A549 (cell line): ENCODE results near the gene IDH2. TPM values are rescaled to one million over a fixed set of nuclear protein-coding genes. Genes with fewer than 3 reads are reported as not detected.

Source experiments
- ATAC-seq, 2 experiments: fragments of 200-7000 bp in 1 of 2; fragments of >200 bp in 1 of 2; cut with Nextera tagmentation in 1 of 2; cut with Tn5 transposase in 1 of 2; 3 replicates each; pipeline versions ENCODE4 v1.8.0 to v1.9.1; 2018 to 2020; ENCODE audit warnings: mild to moderate bottlenecking in 1 of 2, moderate library complexity in 1 of 2
- CTCF ChIA-PET: fragments of 300-600 bp; sonication (Branson Sonifier 250); formaldehyde crosslinking; extraction: SDS; loops from one replicate; lab custom pipeline; 2021; ENCODE audit warnings: antibody characterized with exemption, inconsistent platforms; lab: Yijun Ruan, JAX
- POLR2A ChIA-PET: fragments of 350-600 bp; formaldehyde crosslinking; extraction: SDS; loops from one replicate; lab custom pipeline; 2021; ENCODE audit warnings: antibody characterized with exemption, inconsistent platforms; lab: Yijun Ruan, JAX
- DNase-seq, 2 experiments: peaks; one replicate each; pipeline versions ENCODE4 v3.0.0 to v3.0.0-alpha.2; 2011 to 2016; ENCODE audit warnings: low read depth in 1 of 2, low spot score in 1 of 2
- FAIRE-seq: peaks from 2 replicates; lab custom pipeline; 2011; peaks lifted over from hg19 to GRCh38; lab: Jason Lieb, UNC
- H3K27ac ChIP-seq, 2 experiments: fragments of >200 bp; sonication (Bioruptor Twin); formaldehyde crosslinking; 3 replicates each; pipeline ENCODE4 v1.5.1; 2016 to 2017
- H3K4me1 ChIP-seq: fragments of >200 bp; sonication (Bioruptor Twin); formaldehyde crosslinking; 3 replicates; pipeline ENCODE4 v1.6.1; 2016
- H3K4me2 ChIP-seq: fragments of >200 bp; sonication (Bioruptor Twin); formaldehyde crosslinking; 3 replicates; pipeline ENCODE4 v1.6.1; 2016
- H3K4me3 ChIP-seq: fragments of >200 bp; sonication (Bioruptor Twin); formaldehyde crosslinking; 3 replicates; pipeline ENCODE4 v1.5.1; 2016
- H3K9me3 ChIP-seq: fragments of >200 bp; sonication (Bioruptor Twin); formaldehyde crosslinking; 3 replicates; pipeline ENCODE4 v1.6.1; 2016
- BHLHE40 ChIP-seq: IDR thresholded peaks from 2 replicates; pipeline ENCODE4 v1.6.1; 2012; ENCODE audit warnings: low read depth, low read length, inconsistent platforms
- EHF ChIP-seq: fragments of 250-450 bp; sonication (Bioruptor Pico); IDR thresholded peaks from 2 replicates; pipeline ENCODE4 v1.5.0; 2020; ENCODE audit warnings: mild to moderate bottlenecking
- EHMT2 ChIP-seq: fragments of 200-600 bp; sonication (generic); IDR thresholded peaks from 2 replicates; pipeline ENCODE4 v1.6.1; 2016; ENCODE audit warnings: antibody characterized with exemption, low read depth, mild to moderate bottlenecking, moderate library complexity
- EP300 ChIP-seq, 2 experiments: fragments of >200 bp; sonication (Bioruptor Twin); formaldehyde crosslinking; IDR thresholded peaks; 2 replicates in 1 of 2; 3 replicates in 1 of 2; pipeline ENCODE4 v1.6.1; 2016 to 2017
- ESRRA ChIP-seq: fragments of 150-350 bp; IDR thresholded peaks from 2 replicates; pipeline ENCODE4 v1.6.1; 2014; ENCODE audit warnings: mild to moderate bottlenecking, low read length, borderline replicate concordance
- FOSB ChIP-seq: fragments of 250-450 bp; sonication (Bioruptor Pico); IDR thresholded peaks from 2 replicates; pipeline ENCODE4 v1.5.0; 2020; ENCODE audit warnings: mild to moderate bottlenecking, moderate library complexity
- HDAC2 ChIP-seq: fragments of 200-600 bp; sonication (generic); IDR thresholded peaks from 2 replicates; pipeline ENCODE4 v1.6.1; 2016
- HES2 ChIP-seq: fragments of >200 bp; sonication (Bioruptor Twin); formaldehyde crosslinking; IDR thresholded peaks from 2 replicates; pipeline ENCODE4 v1.6.1; 2016
- HMGXB4 ChIP-seq: fragments of 250-450 bp; sonication (Bioruptor Pico); IDR thresholded peaks from 2 replicates; pipeline ENCODE4 v1.5.0; 2021; ENCODE audit warnings: mild to moderate bottlenecking, moderate library complexity, borderline replicate concordance
- JUNB ChIP-seq: fragments of >200 bp; sonication (Bioruptor Twin); formaldehyde crosslinking; IDR thresholded peaks from 2 replicates; pipeline ENCODE4 v1.6.1; 2016
- KDM5A ChIP-seq: fragments of 200-600 bp; sonication (generic); IDR thresholded peaks from 2 replicates; pipeline ENCODE4 v1.6.1; 2016; ENCODE audit warnings: antibody characterized with exemption, mild to moderate bottlenecking
- MAZ ChIP-seq: fragments of 150-350 bp; IDR thresholded peaks from 2 replicates; pipeline ENCODE4 v1.6.1; 2014; ENCODE audit warnings: antibody characterized with exemption, low read depth, low read length, borderline replicate concordance
- MYC ChIP-seq: IDR thresholded peaks from 2 replicates; pipeline ENCODE4 v1.6.1; 2012; ENCODE audit warnings: mild to moderate bottlenecking, inconsistent platforms, low read length, improper control_type of control experiment, borderline replicate concordance
- NFE2L2 ChIP-seq: fragments of 150-350 bp; conservative IDR thresholded peaks from 2 replicates; pipeline ENCODE4 v1.6.1; 2014; ENCODE audit warnings: low read length
- PBX3 ChIP-seq: IDR thresholded peaks from 2 replicates; pipeline ENCODE4 v1.6.1; 2012
- PHF8 ChIP-seq: fragments of 200-600 bp; sonication (generic); IDR thresholded peaks from 2 replicates; pipeline ENCODE4 v1.6.1; 2016; ENCODE audit warnings: low read depth, mild to moderate bottlenecking, antibody characterized with exemption, moderate library complexity, borderline replicate concordance
- POLR2A ChIP-seq: IDR thresholded peaks from 2 replicates; pipeline ENCODE4 v1.6.1; 2012; ENCODE audit warnings: mild to moderate bottlenecking, low read length
- RAD21 ChIP-seq, 2 experiments: fragments of >200 bp in 1 of 2; sonication (Bioruptor Twin) in 1 of 2; formaldehyde crosslinking in 1 of 2; IDR thresholded peaks in 1 of 2; conservative IDR thresholded peaks in 1 of 2; 2 replicates in 1 of 2; 3 replicates in 1 of 2; pipeline ENCODE4 v1.6.1; 2012 to 2018; ENCODE audit warnings: inconsistent platforms in 1 of 2
- RFX5 ChIP-seq: fragments of 450-650 bp; IDR thresholded peaks from 2 replicates; pipeline ENCODE4 v1.7.1; 2014; ENCODE audit warnings: antibody characterized with exemption, mild to moderate bottlenecking, moderate library complexity
- TFCP2L1 ChIP-seq: fragments of 250-450 bp; sonication (Bioruptor Pico); IDR thresholded peaks from 2 replicates; pipeline ENCODE4 v1.5.0; 2021; ENCODE audit warnings: mild to moderate bottlenecking
- ZC3H11A ChIP-seq: fragments of 450-650 bp; IDR thresholded peaks from 2 replicates; pipeline ENCODE4 v1.6.1; 2014; ENCODE audit warnings: antibody characterized with exemption, mild to moderate bottlenecking
- WGBS: methylation state at CpG from one replicate; pipeline ENCODE4 v1.1.6; 2017; ENCODE audit errors: missing lambda C conversion rate; 5-methylcytosine and 5-hydroxymethylcytosine counted together
- polyA plus RNA-seq, 4 experiments: library from polyadenylated mRNA; depleted of rRNA in 3 of 4; stranded (reverse); fragments of >200 nt; fragmentation: RNase III in 1 of 4; extraction: RNeasy Plus Mini Kit Qiagen cat#74134 plus additional on column Dnase treatment in 1 of 4; gene quantifications; 2 replicates in 3 of 4; 3 replicates in 1 of 4; pipeline ENCODE4 v1.2.3, GENCODE V29; 2011 to 2017
- TF ChIP-seq, protein P1 (sequence below): IDR thresholded peaks from 2 replicates; pipeline ENCODE4 v1.6.1; 2012; ENCODE audit warnings: low read depth, borderline replicate concordance
- TF ChIP-seq, protein P2 (sequence below): fragments of 250-450 bp; sonication (Bioruptor Pico); IDR thresholded peaks from 2 replicates; pipeline ENCODE4 v1.5.0; 2020; ENCODE audit warnings: low read depth, mild to moderate bottlenecking, moderate library complexity
- TF ChIP-seq, protein P3 (sequence below): fragments of 450-650 bp; IDR thresholded peaks from 2 replicates; pipeline ENCODE4 v1.6.1; 2014; ENCODE audit warnings: antibody characterized with exemption
- TF ChIP-seq, protein P4 (sequence below): fragments of 200-600 bp; sonication (generic); IDR thresholded peaks from 2 replicates; pipeline ENCODE4 v1.6.1; 2016; ENCODE audit warnings: antibody characterized with exemption, mild to moderate bottlenecking, moderate library complexity

Gene IDH2
- polyA plus RNA-seq, 2 of the 4 experiments (the other 2 are of a cell fraction) = 31.8 to 32.8 TPM

- peaks cover 11% of the 10 kb centered on the region for H3K4me1 ChIP-seq
- no peaks in the 10 kb centered on the region for H3K9me3 ChIP-seq
- no peak overlapping the region for H3K27ac ChIP-seq
- ChIA-PET CTCF (interaction anchor here (1.1 to 2.1 kb wide), 2 partner anchors 9 to 201 kb away, joined by 3 to 8 read pairs; no protein-coding TSS in a partner anchor), POLR2A (interaction anchor here (0.6 kb wide), 1 partner anchor 201 kb away, joined by 4 read pairs; no protein-coding TSS in a partner anchor)
- no peak for TF ChIP-seq RAD21 (conservative IDR thresholded peaks at IDR 0.05 in 1 of 2, IDR thresholded peaks at IDR 0.05 in 1 of 2)
- TF ChIP-seq NFE2L2 = no peak
- TF ChIP-seq KDM5A = no peak
- no peak for TF ChIP-seq MYC
- no peak for TF ChIP-seq EHMT2
- TF ChIP-seq ESRRA = no peak
- no peak for TF ChIP-seq EHF (CRISPR knock-in tag)
- TF ChIP-seq POLR2A = no peak
- TF ChIP-seq, protein P1, sequence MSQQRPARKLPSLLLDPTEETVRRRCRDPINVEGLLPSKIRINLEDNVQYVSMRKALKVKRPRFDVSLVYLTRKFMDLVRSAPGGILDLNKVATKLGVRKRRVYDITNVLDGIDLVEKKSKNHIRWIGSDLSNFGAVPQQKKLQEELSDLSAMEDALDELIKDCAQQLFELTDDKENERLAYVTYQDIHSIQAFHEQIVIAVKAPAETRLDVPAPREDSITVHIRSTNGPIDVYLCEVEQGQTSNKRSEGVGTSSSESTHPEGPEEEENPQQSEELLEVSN = no peak
- TF ChIP-seq HDAC2 = no peak
- no peak for TF ChIP-seq JUNB
- TF ChIP-seq EP300 (IDR thresholded peaks at IDR 0.05) = no peak
- TF ChIP-seq TFCP2L1 (CRISPR knock-in tag) = no peak
- no peak for TF ChIP-seq BHLHE40
- TF ChIP-seq, protein P2, sequence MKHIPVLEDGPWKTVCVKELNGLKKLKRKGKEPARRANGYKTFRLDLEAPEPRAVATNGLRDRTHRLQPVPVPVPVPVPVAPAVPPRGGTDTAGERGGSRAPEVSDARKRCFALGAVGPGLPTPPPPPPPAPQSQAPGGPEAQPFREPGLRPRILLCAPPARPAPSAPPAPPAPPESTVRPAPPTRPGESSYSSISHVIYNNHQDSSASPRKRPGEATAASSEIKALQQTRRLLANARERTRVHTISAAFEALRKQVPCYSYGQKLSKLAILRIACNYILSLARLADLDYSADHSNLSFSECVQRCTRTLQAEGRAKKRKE (CRISPR knock-in tag) = no peak
- TF ChIP-seq HMGXB4 (CRISPR knock-in tag) = no peak
- TF ChIP-seq, protein P3, sequence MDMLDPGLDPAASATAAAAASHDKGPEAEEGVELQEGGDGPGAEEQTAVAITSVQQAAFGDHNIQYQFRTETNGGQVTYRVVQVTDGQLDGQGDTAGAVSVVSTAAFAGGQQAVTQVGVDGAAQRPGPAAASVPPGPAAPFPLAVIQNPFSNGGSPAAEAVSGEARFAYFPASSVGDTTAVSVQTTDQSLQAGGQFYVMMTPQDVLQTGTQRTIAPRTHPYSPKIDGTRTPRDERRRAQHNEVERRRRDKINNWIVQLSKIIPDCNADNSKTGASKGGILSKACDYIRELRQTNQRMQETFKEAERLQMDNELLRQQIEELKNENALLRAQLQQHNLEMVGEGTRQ = no peak
- H3K4me3 ChIP-seq = no peak overlapping the region
- no peak for DNase-seq
- no peak overlapping the region for H3K4me2 ChIP-seq
- 80% methylated on average over 3 of the region's 3 CpGs for WGBS
- ATAC-seq = no peak
- FAIRE-seq = no peak
These were observed 6.7 kb downstream of the IDH2 start for GRCh38 chr15:90095521-90095959.

- no peak overlapping the region for H3K27ac ChIP-seq
- ChIA-PET CTCF (interaction anchor here (0.5 to 2.8 kb wide), 10 partner anchors 20 to 550 kb away, joined by 3 to 7 read pairs (median 3); no protein-coding TSS in a partner anchor), POLR2A (no interaction called here)
- no peaks in the 10 kb centered on the region for H3K9me3 ChIP-seq
- H3K4me2 ChIP-seq = no peak overlapping the region
- 77% methylated on average over 17 of the region's 17 CpGs for WGBS
- no peak overlapping the region for H3K4me3 ChIP-seq
- H3K4me1 ChIP-seq = peaks cover 7% of the 10 kb centered on the region; the same call in 1 of the 3 replicates
- ATAC-seq (no peak), DNase-seq (no peak), FAIRE-seq (no peak)
- TF ChIP-seq BHLHE40 = no peak
- TF ChIP-seq MAZ = no peak
- no peak for TF ChIP-seq ZC3H11A
- TF ChIP-seq, protein P2 (CRISPR knock-in tag) = no peak
- TF ChIP-seq HDAC2 = no peak
- no peak for TF ChIP-seq HES2
- no peak for TF ChIP-seq FOSB (CRISPR knock-in tag)
- no peak for TF ChIP-seq KDM5A
- no peak for TF ChIP-seq PHF8
- TF ChIP-seq EHF (CRISPR knock-in tag) = no peak
- no peak for TF ChIP-seq PBX3
- TF ChIP-seq RFX5 = no peak
- TF ChIP-seq MYC = no peak
- TF ChIP-seq, protein P4, sequence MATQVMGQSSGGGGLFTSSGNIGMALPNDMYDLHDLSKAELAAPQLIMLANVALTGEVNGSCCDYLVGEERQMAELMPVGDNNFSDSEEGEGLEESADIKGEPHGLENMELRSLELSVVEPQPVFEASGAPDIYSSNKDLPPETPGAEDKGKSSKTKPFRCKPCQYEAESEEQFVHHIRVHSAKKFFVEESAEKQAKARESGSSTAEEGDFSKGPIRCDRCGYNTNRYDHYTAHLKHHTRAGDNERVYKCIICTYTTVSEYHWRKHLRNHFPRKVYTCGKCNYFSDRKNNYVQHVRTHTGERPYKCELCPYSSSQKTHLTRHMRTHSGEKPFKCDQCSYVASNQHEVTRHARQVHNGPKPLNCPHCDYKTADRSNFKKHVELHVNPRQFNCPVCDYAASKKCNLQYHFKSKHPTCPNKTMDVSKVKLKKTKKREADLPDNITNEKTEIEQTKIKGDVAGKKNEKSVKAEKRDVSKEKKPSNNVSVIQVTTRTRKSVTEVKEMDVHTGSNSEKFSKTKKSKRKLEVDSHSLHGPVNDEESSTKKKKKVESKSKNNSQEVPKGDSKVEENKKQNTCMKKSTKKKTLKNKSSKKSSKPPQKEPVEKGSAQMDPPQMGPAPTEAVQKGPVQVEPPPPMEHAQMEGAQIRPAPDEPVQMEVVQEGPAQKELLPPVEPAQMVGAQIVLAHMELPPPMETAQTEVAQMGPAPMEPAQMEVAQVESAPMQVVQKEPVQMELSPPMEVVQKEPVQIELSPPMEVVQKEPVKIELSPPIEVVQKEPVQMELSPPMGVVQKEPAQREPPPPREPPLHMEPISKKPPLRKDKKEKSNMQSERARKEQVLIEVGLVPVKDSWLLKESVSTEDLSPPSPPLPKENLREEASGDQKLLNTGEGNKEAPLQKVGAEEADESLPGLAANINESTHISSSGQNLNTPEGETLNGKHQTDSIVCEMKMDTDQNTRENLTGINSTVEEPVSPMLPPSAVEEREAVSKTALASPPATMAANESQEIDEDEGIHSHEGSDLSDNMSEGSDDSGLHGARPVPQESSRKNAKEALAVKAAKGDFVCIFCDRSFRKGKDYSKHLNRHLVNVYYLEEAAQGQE = no peak
These were observed 10.9 kb downstream of the IDH2 start for GRCh38 chr15:90091156-90091931.
